GM21576 (cell line): ENCODE results near the gene FRMD3.
A peak's percentile ranks its signal among the peaks of the same experiment; 100 is the strongest.

Experiments used
- ATAC-seq: cut with Tn5 transposase; IDR thresholded peaks from one replicate; pipeline ENCODE4 v1.9.1; 2021; ENCODE audit warnings: mild to moderate bottlenecking, moderate library complexity; ENCODE audit not compliant: unreplicated experiment

Gene FRMD3

GRCh38 chr9:83245979-83246659 lies 292.1 kb downstream of the FRMD3 start:
- no peak for ATAC-seq

GRCh38 chr9:83242066-83242465 lies 296.1 kb downstream of the FRMD3 start:
- no peak for ATAC-seq

- ATAC-seq, result no peak
These were observed 297.5 kb downstream of the FRMD3 start for GRCh38 chr9:83240671-83241070.

- ATAC-seq, result no peak
These were observed 298.5 kb downstream of the FRMD3 start for GRCh38 chr9:83239747-83240146.

GRCh38 chr9:83238871-83239640 lies 299.1 kb downstream of the FRMD3 start:
- no peak for ATAC-seq

- ATAC-seq, result no peak
These were observed 302.0 kb downstream of the FRMD3 start for GRCh38 chr9:83236029-83236696.

- no peak for ATAC-seq
These were observed 302.7 kb downstream of the FRMD3 start for GRCh38 chr9:83235526-83235925.

- ATAC-seq, result no peak
These were observed 303.7 kb downstream of the FRMD3 start for GRCh38 chr9:83234541-83234940.

GRCh38 chr9:83233647-83234046 lies 304.6 kb downstream of the FRMD3 start:
- ATAC-seq, result no peak

- no peak for ATAC-seq
These were observed 307.2 kb downstream of the FRMD3 start for GRCh38 chr9:83231039-83231438.

GRCh38 chr9:83220730-83221129 lies 317.5 kb downstream of the FRMD3 start:
- peak; percentile 67 for ATAC-seq

- no peak for ATAC-seq
These were observed 318.2 kb downstream of the FRMD3 start for GRCh38 chr9:83219924-83220438.

- ATAC-seq, result peak; percentile 80
These were observed 318.9 kb downstream of the FRMD3 start for GRCh38 chr9:83219154-83219923.

- no peak for ATAC-seq
These were observed 319.6 kb downstream of the FRMD3 start for GRCh38 chr9:83218411-83219090.

- ATAC-seq, result no peak
These were observed 328.9 kb downstream of the FRMD3 start for GRCh38 chr9:83209188-83209731.

- ATAC-seq, result no peak
These were observed 329.9 kb downstream of the FRMD3 start for GRCh38 chr9:83208065-83208850.

GRCh38 chr9:83204047-83204446 lies 334.2 kb downstream of the FRMD3 start:
- ATAC-seq, result no peak

GRCh38 chr9:83200531-83200930 lies 337.7 kb downstream of the FRMD3 start:
- no peak for ATAC-seq

- no peak for ATAC-seq
These were observed 338.4 kb downstream of the FRMD3 start for GRCh38 chr9:83199832-83200231.
